Measurements from ENCODE around the gene HAAO. TPM values are rescaled to one million over a fixed set of nuclear protein-coding genes. Genes with fewer than 3 reads are reported as not detected.
"Not testable (repeated sequence)": the region's sequence is repeated elsewhere in the genome, so short reads cannot be mapped to it uniquely, and the experiment has no call there.

HAAO gene
- total RNA-seq, 6 experiments from 2014 or later: 60.7 to 187 (median 114) TPM

DNA sequence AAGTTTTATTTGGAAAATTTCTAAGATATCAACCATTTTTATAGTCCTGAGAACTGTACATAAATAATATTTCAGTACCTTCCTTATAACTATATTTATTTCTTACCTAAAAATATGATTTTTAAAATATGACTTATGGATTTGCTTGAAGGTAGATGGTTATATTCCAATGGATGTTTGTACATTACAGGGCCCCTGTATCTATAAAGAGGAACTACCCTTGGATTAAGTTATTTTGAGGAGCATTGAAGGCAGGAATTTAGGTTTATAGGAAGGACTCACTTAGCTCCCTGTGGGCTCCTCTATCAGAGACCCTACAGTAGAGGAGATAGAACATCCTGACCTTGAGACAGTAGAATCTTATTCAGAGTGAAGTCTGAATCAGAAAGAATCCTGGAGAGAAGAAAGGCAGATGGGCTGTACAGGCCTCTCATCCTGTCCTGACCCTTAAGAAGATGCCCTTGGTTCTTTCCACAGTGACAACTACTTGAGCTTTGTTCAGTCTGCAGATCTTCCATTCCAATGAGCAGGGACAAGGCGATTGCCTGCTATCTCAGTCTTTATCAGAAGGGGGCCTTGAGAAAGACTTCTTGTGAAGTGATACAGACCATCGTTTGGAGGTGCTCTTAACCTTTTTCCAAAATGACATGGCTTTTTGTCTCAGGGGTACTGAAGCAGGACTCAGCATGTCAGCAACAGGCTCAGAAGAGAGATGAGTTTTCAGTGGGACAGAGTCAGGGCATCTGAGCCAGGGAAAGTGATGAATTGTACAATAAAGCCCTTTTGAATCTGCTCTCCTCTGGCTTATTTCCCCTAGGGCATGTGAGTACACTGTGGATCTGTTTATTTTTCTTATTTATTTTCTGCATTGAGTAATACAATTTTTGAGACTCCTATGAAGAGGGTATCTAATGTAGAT lies 49.4 kb downstream of the HAAO start:
- 92% methylated on average over 2 of the region's 2 CpGs for WGBS (ENCODE audit: insufficient coverage, low coverage, low lambda C conversion rate, missing lambda C conversion rate)
- H3K4me1 ChIP-seq: no peaks in the 10 kb centered on the region

DNA sequence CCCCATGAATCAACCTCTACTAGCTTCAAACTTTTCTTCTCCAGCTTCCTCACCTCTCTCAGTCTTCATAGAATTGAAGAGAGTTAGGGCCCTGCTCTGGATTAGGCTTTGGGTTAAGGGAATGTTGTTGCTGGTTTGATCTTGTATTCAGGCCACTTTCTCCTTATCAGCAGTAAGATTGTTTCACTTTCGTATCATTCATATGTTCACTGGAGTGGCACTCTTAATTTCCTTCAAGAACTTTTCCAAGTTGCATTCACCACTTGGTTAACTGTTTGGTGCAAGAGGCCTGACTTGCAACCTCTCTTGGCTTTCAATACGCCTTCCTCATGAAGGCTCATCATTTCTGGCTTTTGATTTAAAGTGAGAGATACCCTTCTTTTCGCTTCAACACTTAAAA lies 51.2 kb downstream of the HAAO start:
- Histone ChIP-seq H3K9me3 (no peaks in the 10 kb centered on the region), H3K4me3 (no peak overlapping the region), H3K27ac (no peak overlapping the region), H3K27me3 (no peaks in the 10 kb centered on the region), H3K36me3 (no peaks in the 10 kb centered on the region), H3K4me1 (no peaks in the 10 kb centered on the region)
- ATAC-seq (no peak), DNase-seq (no peak)
- intact Hi-C loops (cut with DNase I): no loop called here
- 73% methylated on average over 3 of the region's 3 CpGs for WGBS (ENCODE audit: insufficient coverage, low coverage, low lambda C conversion rate, missing lambda C conversion rate)
- TF ChIP-seq, protein P1, sequence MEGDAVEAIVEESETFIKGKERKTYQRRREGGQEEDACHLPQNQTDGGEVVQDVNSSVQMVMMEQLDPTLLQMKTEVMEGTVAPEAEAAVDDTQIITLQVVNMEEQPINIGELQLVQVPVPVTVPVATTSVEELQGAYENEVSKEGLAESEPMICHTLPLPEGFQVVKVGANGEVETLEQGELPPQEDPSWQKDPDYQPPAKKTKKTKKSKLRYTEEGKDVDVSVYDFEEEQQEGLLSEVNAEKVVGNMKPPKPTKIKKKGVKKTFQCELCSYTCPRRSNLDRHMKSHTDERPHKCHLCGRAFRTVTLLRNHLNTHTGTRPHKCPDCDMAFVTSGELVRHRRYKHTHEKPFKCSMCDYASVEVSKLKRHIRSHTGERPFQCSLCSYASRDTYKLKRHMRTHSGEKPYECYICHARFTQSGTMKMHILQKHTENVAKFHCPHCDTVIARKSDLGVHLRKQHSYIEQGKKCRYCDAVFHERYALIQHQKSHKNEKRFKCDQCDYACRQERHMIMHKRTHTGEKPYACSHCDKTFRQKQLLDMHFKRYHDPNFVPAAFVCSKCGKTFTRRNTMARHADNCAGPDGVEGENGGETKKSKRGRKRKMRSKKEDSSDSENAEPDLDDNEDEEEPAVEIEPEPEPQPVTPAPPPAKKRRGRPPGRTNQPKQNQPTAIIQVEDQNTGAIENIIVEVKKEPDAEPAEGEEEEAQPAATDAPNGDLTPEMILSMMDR (IDR thresholded peaks at IDR 0.05): no peak
- TF ChIP-seq POLR2A (IDR thresholded peaks at IDR 0.05): no peak

More for the DNA sequence above, 49.4 kb downstream of the HAAO start:
- H3K27me3 ChIP-seq: no peaks in the 10 kb centered on the region
- ATAC-seq (no peak), DNase-seq (no peak)
- no peak overlapping the region for H3K27ac ChIP-seq
- intact Hi-C loops (cut with DNase I): no loop called here
- H3K4me3 ChIP-seq: no peak overlapping the region
- no peaks in the 10 kb centered on the region for H3K36me3 ChIP-seq
- TF ChIP-seq, protein P1 (IDR thresholded peaks at IDR 0.05): no peak
- no peak for TF ChIP-seq POLR2A (IDR thresholded peaks at IDR 0.05)
- H3K9me3 ChIP-seq: no peaks in the 10 kb centered on the region

DNA sequence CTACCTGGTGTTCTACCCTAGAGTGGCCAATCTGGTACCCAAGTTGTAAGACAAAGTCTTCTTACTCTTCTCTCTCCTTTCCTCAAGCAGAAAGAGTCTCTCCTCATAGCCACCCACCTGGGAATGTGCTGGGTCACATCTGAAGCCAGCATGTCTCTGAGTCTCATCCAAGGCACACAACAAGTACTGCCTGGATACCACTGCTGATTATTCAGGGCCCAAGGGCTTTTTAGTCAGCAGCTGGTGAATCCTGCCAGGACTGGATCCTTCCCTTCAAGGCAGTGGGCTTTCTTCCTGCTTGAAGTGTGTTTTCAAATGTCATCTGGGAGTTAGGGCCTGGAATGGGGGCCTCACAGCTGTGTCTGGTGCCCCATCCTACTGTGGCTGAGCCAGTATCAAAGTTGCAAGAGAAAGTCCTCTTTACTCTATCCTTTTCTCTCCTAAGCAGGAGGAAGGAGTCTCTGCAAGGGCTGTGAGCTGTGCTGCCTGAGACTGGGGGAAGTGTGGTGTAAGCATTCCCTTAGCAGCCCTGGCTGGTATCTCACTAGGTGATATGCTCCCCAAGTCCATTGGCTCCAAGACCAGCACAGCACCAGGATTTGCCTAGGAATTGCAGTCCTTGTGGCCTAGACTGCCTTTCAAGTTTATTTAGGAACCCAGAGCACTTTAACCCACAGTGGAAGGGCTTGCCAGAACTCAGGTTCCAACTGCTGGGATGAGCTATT lies 55.6 kb downstream of the HAAO start:
- Histone ChIP-seq H3K27ac (no peak overlapping the region), H3K27me3 (no peaks in the 10 kb centered on the region), H3K4me3 (no peak overlapping the region), H3K36me3 (no peaks in the 10 kb centered on the region), H3K4me1 (peaks cover 0 to 4% (median 0%) of the 10 kb centered on the region in 4 donors), H3K9me3 (no peaks in the 10 kb centered on the region)
- no peak for TF ChIP-seq POLR2A (IDR thresholded peaks at IDR 0.05)
- TF ChIP-seq, protein P1 (IDR thresholded peaks at IDR 0.05): no peak
- no peak for ATAC-seq
- intact Hi-C loops (cut with DNase I): no loop called here
- no peak for DNase-seq

DNA sequence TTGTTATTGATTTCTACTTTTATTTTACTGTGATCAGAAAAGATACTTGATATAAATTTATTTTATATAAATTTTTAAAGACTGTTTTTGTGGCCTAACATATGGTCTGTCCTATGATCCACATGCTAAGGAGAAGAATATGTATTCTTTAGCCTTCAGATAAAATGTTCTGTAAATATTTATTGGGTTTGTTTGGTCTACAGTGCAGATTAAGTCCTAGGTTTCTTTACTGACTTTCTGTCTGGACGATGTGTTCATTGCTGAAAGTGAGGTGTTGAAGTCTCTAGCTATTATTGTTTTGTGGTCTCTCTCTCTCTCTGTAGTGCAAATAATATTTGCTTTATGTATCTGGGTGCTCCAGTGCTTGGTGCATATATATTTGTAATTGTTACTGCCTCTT lies 58.5 kb downstream of the HAAO start:
- intact Hi-C loops (cut with DNase I): no loop called here
- Histone ChIP-seq H3K4me1 (peaks cover 0 to 4% (median 0%) of the 10 kb centered on the region in 4 donors), H3K9me3 (peaks cover 0 to 3% (median 0%) of the 10 kb centered on the region in 4 donors), H3K27me3 (no peaks in the 10 kb centered on the region), H3K36me3 (no peaks in the 10 kb centered on the region), H3K27ac (no peak overlapping the region), H3K4me3 (no peak overlapping the region)
- ATAC-seq: no peak
- TF ChIP-seq POLR2A (IDR thresholded peaks at IDR 0.05): no peak
- TF ChIP-seq, protein P1 (IDR thresholded peaks at IDR 0.05): no peak
- no peak for DNase-seq
- 33% methylated on average over 1 of the region's 1 CpG for whole genome bisulfite sequencing (ENCODE audit: insufficient coverage, low coverage, low lambda C conversion rate, missing lambda C conversion rate)

DNA sequence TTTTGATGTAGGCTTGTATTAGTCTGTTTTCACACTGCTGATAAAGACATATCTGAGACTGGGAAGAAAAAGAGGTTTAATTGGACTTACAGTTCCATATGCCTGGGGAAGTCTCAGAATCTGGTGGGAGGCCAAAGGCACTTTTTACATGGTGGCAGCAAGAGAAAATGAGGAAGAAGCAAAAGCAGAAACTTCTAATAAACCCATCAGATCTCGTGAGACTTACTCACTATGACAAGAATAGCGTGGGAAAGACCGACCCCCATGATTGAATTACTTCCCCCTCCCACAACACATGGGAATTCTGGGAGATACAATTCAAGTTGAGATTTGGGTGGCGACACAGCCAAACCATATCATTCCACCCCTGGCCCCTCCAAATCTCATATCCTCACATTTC lies 61.1 kb downstream of the HAAO start:
- H3K9me3 ChIP-seq; ATAC-seq; intact Hi-C loops (cut with DNase I); H3K36me3 ChIP-seq; H3K27me3 ChIP-seq; DNase-seq; H3K4me3 ChIP-seq; H3K27ac ChIP-seq; H3K4me1 ChIP-seq: not testable (repeated sequence)
- 82% methylated on average over 4 of the region's 4 CpGs for WGBS (ENCODE audit: insufficient coverage, low coverage, low lambda C conversion rate, missing lambda C conversion rate)

Data from right lobe of liver (tissue), 6 donors.